GM21360 (cell line): Measurements from ENCODE around the gene IFT52.

Source experiments
- ATAC-seq: cut with Tn5 transposase; IDR thresholded peaks from one replicate; pipeline ENCODE4 v1.9.1; 2021; ENCODE audit warnings: mild to moderate bottlenecking, moderate library complexity; ENCODE audit not compliant: unreplicated experiment

IFT52 gene

GRCh38 chr20:43590392-43591303, at the start of gene IFT52:
IFT52 (plus strand) TSS chr20:43590937; CDS start chr20:43594699, 3,762 bp downstream.
- peak; percentile 98 for ATAC-seq

- ATAC-seq, result no peak
Observed at GRCh38 chr20:43541214-43541613, 49.5 kb upstream of the IFT52 start.

DNA sequence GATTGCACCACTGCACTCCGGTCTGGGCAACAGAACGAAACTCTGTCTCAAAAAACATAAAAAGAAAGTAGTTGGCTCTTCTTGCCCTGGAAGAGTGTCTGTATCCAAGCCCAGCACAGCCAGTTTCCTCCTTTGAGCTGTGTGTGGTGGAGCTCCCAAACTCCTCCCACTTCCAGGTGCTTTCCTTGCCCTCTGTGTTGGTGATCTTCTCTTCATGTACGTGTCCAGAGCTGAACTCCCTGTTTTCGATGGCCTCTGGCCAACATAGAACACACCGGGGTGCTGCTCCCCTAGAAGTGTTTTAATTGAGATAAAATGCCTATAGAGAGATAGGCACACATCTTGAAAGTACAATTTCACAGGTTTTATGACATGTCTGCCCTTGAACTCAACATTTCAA, 48.6 kb upstream of the IFT52 start:
- ATAC-seq, result no peak

DNA sequence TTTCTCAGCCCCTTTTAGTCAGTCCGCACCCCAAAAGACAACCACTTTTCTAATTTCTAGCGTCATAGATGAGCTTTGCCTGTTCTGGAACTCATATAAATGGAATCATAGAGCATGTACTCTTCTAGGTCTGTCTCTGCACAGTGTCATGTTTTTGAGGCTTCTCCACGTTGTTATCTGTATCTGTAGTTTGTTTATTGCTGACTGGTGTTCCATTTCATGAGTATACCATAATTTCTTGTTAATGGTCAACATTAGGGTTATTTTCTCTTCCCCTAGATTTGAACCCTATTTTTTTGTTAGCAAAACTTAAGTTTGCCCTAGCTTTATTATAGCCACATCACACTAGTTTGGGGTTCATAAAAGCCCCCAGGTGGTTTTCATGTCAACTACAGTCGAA, 48.1 kb upstream of the IFT52 start:
- ATAC-seq, result no peak

GRCh38 chr20:43543138-43543537, 47.6 kb upstream of the IFT52 start:
- no peak for ATAC-seq

- no peak for ATAC-seq
Observed at GRCh38 chr20:43544501-43544900, 46.2 kb upstream of the IFT52 start.

DNA sequence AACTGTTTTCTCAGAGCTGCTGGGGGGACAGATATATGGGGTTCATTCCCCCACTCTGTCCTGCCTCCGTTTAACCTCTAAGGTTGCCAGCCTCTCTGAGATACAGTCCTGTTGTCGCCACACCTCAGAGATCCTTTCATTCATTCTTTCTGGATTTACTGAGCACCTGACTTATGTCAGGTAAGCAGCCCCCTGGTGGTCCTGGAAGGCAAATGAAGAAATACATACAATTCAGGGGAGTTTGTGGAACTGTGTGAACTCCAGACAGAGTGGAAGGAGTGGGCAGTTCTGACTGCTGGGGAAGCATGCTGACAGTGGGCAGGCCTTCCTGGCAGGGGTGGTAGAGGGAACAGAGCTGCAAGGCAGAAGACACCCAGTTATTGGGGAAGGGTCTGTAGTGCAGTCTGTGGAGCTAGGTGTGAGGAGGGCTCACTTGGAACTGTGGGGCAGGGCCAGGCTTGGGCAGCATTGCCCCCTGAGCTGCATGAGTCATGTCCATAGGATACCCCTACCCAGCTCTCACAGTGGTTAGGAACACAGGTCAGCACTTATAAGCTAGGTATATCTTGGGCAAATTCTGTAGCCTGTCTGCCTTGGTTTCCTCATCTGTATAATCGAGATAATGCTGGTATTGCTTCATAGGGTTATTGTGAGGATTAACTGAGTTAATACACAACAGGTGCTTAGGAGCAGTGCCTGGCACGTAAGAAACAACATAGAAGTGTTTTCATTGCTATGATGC, 44.7 kb upstream of the IFT52 start:
- no peak for ATAC-seq

GRCh38 chr20:43548273-43548880, 42.4 kb upstream of the IFT52 start:
- ATAC-seq, result no peak

- no peak for ATAC-seq
Observed at GRCh38 chr20:43549416-43550065, 41.2 kb upstream of the IFT52 start.

DNA sequence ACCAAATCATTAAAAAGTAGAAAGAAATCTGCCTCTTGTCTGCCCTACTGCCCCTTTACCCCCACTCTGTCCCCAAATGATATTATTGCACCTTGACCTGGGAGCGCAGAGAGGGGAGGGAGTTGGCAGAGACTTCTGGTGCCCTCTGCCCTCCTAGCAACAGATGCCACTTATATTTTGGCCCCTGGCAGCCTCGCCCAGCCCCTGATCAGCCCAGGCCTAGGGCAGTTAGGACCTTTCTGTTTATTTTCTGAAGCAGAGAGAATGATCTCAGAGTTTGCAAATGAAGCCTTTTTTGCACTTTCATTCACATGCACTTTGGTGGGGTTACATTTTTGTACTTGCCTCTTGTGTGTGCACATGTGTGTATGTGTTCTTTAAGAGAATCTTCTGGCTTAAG, 40.3 kb upstream of the IFT52 start:
- ATAC-seq, result no peak

- no peak for ATAC-seq
Observed at GRCh38 chr20:43554369-43554768, 36.4 kb upstream of the IFT52 start.

DNA sequence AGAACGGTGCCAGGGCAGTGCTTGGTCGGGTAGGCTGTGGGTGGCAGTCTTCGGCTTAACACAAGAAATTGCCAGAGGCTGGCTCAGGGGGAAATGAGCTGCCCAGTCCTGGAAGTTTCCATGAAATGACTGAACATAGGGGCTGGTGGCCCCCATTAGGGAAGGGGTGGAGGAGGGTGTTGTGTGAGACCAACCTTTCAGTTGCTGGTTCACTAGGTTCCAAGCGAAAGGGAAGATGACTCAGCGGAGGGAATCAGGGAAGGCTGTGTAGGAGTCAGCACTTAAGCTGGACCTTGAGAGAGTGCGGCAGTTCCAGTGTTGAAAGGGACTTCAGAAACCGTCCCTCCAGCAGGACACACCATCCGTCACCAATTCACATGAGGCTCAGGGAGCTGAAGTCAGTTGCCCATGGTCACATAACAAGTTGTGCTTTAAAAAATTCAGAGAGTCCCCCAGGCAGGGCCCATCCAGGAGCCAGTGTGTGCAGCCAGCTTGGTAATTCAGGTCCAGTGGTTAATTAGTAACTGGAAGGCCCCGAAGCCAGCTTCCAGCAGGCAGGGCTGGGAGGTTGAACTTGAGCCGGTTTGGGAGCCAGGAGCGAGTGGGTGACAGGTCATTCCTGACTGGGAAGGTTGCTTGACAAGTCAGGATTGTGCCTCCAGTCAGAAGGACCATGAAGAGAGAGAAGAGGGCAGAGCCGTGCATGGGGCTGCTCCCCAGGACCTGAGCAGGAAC, 32.2 kb upstream of the IFT52 start, which contains the start of gene SGK2:
Gene SGK2, plus strand, starts transcription at position 616 of the 735 bp plus-strand sequence. CDS start 7,469 bp downstream, outside the sequence.
- no peak for ATAC-seq

GRCh38 chr20:43559147-43559987, 31.4 kb upstream of the IFT52 start:
- ATAC-seq, result no peak

DNA sequence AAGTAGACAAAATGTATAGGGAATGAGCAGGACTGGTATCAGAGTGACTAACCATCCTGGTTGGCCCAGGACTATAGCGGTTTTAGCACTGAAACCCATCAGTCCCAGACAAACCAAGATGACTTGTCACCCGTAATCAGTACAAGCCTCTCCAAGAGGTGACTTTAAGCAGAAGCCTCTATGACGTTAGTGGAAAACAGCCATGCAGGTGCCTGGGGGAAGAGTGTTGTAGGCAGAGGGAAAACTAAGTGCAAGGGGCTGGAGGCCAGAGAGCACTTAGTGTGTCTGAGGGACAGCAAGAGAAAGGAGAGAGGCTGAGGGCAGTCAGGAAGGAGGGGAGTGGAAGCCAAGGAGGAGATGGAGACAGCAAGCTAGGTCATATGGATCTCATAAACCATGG, 29.8 kb upstream of the IFT52 start:
- no peak for ATAC-seq

- no peak for ATAC-seq
Observed at GRCh38 chr20:43563429-43563828, 27.3 kb upstream of the IFT52 start.

GRCh38 chr20:43563991-43564390, 26.7 kb upstream of the IFT52 start:
- no peak for ATAC-seq

DNA sequence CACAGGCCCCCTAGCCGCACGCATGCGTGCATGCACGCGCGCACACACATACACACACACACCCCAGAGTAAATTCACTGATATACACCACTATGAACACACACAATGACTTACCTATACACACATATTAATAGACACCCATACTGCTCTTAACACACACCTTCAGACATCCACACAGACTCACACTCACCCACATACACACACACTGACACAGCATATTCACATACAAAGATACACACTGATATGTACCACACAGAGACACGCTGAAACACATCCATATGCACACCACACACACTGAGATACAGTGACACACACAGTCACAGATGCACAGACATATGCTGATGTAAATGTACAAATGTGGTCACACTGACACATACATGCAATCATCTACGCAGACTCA, 26.3 kb upstream of the IFT52 start:
- ATAC-seq, result no peak

DNA sequence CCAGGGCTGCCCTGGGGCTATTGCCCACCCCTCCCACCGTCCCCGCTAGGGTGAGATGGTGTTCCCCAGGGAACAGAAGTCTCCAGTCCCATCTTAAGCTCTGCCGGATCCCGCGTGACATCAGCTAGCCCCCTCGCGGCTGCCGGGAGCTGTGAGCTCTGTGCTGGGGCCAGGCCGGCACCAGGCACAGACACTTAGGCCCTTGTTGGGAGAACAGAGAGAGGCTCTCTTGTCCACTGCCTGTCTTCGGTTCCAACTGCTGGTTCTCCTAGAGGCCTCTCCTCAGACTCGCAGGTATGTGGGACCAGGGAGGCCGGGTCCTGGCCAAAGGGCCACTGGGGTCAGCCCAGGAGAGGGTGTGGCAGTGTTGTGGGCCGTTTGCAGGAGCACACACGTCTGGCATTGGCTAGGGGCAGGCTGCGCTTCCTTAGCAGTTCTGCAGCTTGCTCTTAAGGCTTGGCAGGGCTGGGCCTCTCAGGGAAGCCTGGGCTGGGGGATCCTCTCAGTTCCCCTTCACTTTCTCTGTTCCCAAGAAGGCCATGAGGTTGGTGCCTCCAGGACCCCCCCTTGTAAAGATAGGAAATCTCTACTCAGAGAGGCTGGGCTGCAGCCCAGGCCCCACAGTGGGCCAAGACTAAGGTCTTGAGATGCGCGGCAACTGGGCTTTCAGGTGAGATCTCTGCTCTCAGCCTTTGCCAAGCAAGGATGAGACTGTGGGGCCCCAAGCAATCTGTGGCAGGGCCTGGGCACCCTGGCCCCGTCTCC, 25.6 kb upstream of the IFT52 start:
- no peak for ATAC-seq

- ATAC-seq, result no peak
Observed at GRCh38 chr20:43565758-43566104, 25.0 kb upstream of the IFT52 start.
